GM18867 (cell line): ENCODE results near the gene ADAMTS13.
"Not testable (repeated sequence)": the region's sequence is repeated elsewhere in the genome, so short reads cannot be mapped to it uniquely, and the experiment has no call there.

ENCODE experiments used
- ATAC-seq: cut with Tn5 transposase; IDR thresholded peaks from one replicate; pipeline ENCODE4 v1.9.1; 2021; ENCODE audit warnings: mild to moderate bottlenecking, moderate library complexity; ENCODE audit not compliant: unreplicated experiment

ADAMTS13 gene

GRCh38 chr9:133421615-133422542 lies at the start of gene ADAMTS13:
TSS of gene ADAMTS13 (plus strand) at chr9:133422367. CDS start at chr9:133422444, 77 bp downstream.
- ATAC-seq: no peak

GRCh38 chr9:133374612-133375115 lies 47.5 kb upstream of the ADAMTS13 start:
- ATAC-seq: no peak

- ATAC-seq: peak; percentile 9
Measured at GRCh38 chr9:133375116-133375723, 46.9 kb upstream of the ADAMTS13 start.

- peak; percentile 88 for ATAC-seq
Measured at GRCh38 chr9:133375724-133376654, 46.2 kb upstream of the ADAMTS13 start, which contains the start of the genes STKLD1 and SURF4. TSS of gene STKLD1 (plus strand) at chr9:133376366. CDS start at chr9:133376474, 108 bp downstream. TSS of gene SURF4 (minus strand) at chr9:133376060. CDS start at chr9:133375969, 91 bp downstream.

GRCh38 chr9:133377280-133377679 lies 44.9 kb upstream of the ADAMTS13 start:
- ATAC-seq: not testable (repeated sequence)

- ATAC-seq: no peak
Measured at GRCh38 chr9:133377721-133378216, 44.4 kb upstream of the ADAMTS13 start.

- ATAC-seq: no peak
Measured at GRCh38 chr9:133378408-133378962, 43.7 kb upstream of the ADAMTS13 start.

- no peak for ATAC-seq
Measured at GRCh38 chr9:133379153-133380086, 42.7 kb upstream of the ADAMTS13 start.

GRCh38 chr9:133380734-133381133 lies 41.4 kb upstream of the ADAMTS13 start:
- no peak for ATAC-seq

GRCh38 chr9:133382507-133383141 lies 39.5 kb upstream of the ADAMTS13 start:
- ATAC-seq: no peak

- ATAC-seq: no peak
Measured at GRCh38 chr9:133383438-133383837, 38.7 kb upstream of the ADAMTS13 start.

GRCh38 chr9:133384736-133385321 lies 37.3 kb upstream of the ADAMTS13 start:
- no peak for ATAC-seq

GRCh38 chr9:133385452-133385851 lies 36.7 kb upstream of the ADAMTS13 start:
- no peak for ATAC-seq

- no peak for ATAC-seq
Measured at GRCh38 chr9:133386338-133386737, 35.8 kb upstream of the ADAMTS13 start.

- no peak for ATAC-seq
Measured at GRCh38 chr9:133387680-133388079, 34.5 kb upstream of the ADAMTS13 start.

- ATAC-seq: no peak
Measured at GRCh38 chr9:133389025-133389557, 33.1 kb upstream of the ADAMTS13 start.

GRCh38 chr9:133389562-133389961 lies 32.6 kb upstream of the ADAMTS13 start:
- no peak for ATAC-seq

- ATAC-seq: no peak
Measured at GRCh38 chr9:133390713-133391112, 31.5 kb upstream of the ADAMTS13 start.
